LNCaP clone FGC (cell line): ENCODE measurements around the gene BRINP3.

Experiments
- DNase-seq: peaks from one replicate; pipeline ENCODE4 v3.0.0-alpha.2; 2011; ENCODE audit warnings: low read depth
- H3K4me3 ChIP-seq: 2 replicates; pipeline ENCODE4 v1.5.1; 2011; ENCODE audit warnings: mild to moderate bottlenecking, low read depth, low read length, control low read depth
- TF ChIP-seq, protein P1 (sequence below): IDR thresholded peaks from 2 replicates; pipeline ENCODE4 v1.5.1; 2012; ENCODE audit warnings: mild to moderate bottlenecking; ENCODE audit not compliant: control insufficient read depth, insufficient read depth; ENCODE audit errors: extremely low read depth

The BRINP3 gene

DNA sequence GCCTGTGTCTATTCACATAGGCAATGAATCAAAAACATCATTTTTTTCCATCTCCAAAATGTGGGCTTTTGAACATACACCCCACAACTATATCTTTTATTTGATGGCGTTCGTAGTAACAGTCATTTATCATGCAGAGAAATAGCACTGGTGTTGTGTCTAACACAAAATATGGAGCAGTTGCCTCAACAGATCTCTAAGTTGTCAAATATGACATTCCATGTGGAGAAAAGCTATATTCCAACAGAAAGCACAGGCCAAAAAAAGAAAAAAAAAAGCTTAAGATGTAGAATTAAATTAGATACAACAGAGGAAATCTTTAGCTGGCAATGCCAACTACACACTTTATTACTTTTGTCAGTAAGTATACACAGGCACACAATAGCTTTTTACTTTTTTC lies 411.7 kb downstream of the BRINP3 start:
- TF ChIP-seq, protein P1, sequence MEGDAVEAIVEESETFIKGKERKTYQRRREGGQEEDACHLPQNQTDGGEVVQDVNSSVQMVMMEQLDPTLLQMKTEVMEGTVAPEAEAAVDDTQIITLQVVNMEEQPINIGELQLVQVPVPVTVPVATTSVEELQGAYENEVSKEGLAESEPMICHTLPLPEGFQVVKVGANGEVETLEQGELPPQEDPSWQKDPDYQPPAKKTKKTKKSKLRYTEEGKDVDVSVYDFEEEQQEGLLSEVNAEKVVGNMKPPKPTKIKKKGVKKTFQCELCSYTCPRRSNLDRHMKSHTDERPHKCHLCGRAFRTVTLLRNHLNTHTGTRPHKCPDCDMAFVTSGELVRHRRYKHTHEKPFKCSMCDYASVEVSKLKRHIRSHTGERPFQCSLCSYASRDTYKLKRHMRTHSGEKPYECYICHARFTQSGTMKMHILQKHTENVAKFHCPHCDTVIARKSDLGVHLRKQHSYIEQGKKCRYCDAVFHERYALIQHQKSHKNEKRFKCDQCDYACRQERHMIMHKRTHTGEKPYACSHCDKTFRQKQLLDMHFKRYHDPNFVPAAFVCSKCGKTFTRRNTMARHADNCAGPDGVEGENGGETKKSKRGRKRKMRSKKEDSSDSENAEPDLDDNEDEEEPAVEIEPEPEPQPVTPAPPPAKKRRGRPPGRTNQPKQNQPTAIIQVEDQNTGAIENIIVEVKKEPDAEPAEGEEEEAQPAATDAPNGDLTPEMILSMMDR = no peak
- no peak overlapping the region for H3K4me3 ChIP-seq
- DNase-seq = no peak

GRCh38 chr1:190049314-190049713 lies 428.4 kb downstream of the BRINP3 start:
- DNase-seq = no peak
- TF ChIP-seq, protein P1 = no peak
- no peak overlapping the region for H3K4me3 ChIP-seq
